Cardiac septum (tissue), 1 donor: Measurements from ENCODE around the gene NEDD4L. TPM values are rescaled to one million over a fixed set of nuclear protein-coding genes. Genes with fewer than 3 reads are reported as not detected.
"Not testable (repeated sequence)": the region's sequence is repeated elsewhere in the genome, so short reads cannot be mapped to it uniquely, and the experiment has no call there.

Experiments used
- DNase-seq: peaks from one replicate; pipeline ENCODE4 v3.0.0-alpha.2; 2020; ENCODE audit warnings: low spot score
- intact Hi-C: fragments of 100-400 bp; cut with DNase I; formaldehyde crosslinking; loops from one replicate; pipeline ENCODE4 v1.14.0; 2022
- total RNA-seq: library from RNA; stranded (reverse); fragmentation: NEBNext Ultra II Directional; extraction: Animal tissue kit (Norgen Biotek cat#: 25700); gene quantifications from one replicate; pipeline ENCODE4 v1.2.1, GENCODE V29; 2021
- donor health status: DM: no; HTN: no; CAD: no.

The NEDD4L gene
- total RNA-seq, 1 donor from 2014 or later: 49.3 TPM

GRCh38 chr18:58049000-58049688, 5.1 kb downstream of the NEDD4L start:
- intact Hi-C loops: no loop called here
- DNase-seq: no peak

GRCh38 chr18:58050963-58051362, 6.9 kb downstream of the NEDD4L start:
- intact Hi-C loops, DNase-seq: not testable (repeated sequence)

DNA sequence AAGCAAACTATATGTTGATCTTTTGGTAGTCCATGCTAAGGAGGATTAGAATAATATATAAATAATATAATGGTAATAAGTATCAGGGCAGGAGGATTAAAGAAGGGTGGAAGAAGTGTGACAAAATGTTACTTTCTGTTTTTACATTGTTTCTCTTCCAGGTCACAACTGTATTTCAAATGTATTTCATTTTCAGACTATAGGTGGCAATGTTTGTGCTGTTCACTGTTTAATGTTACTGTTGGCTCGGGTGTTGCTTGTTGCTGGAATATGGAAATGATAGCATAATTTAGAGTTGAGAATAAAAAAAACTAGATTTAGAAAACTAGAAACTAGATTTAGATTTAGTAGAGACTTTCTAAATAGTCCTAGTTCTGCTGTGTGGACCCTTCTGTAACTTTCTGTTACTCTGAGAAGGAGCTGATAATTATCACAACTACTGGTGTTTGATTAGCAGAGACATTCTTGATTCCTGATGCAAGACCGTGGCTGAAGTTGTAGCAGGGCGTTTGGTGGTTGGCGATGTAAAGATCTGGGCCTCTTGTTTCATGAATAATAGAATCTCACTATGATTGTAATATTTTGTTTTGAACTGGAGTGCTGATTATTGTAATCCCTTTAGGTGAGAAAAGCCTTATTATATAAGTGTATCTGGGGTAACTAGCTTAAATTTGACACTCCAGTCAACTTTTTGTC, 7.9 kb downstream of the NEDD4L start:
- intact Hi-C loops: no loop called here

DNA sequence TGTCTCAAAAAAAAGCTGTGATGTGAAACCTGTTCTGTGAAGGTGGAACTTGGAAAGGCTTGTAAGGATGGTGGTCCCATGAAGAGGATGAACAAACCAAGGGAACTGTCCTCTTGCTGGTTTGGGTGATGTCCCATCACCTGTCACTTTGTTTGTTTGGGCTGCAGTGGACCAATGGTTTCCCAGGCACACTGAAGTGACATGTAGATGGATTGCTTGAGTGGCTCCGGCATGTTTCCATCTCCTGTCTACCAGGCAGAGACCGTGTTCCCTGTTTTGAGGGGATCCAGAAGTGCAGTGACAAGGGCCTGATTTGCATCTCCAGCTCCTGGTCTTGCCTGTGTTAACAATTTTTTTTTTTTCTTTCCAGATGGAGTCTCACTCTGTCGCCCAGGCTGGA, 8.9 kb downstream of the NEDD4L start:
- intact Hi-C loops: no loop called here
- no peak for DNase-seq

More for the DNA sequence above, 7.9 kb downstream of the NEDD4L start:
- DNase-seq: no peak

DNA sequence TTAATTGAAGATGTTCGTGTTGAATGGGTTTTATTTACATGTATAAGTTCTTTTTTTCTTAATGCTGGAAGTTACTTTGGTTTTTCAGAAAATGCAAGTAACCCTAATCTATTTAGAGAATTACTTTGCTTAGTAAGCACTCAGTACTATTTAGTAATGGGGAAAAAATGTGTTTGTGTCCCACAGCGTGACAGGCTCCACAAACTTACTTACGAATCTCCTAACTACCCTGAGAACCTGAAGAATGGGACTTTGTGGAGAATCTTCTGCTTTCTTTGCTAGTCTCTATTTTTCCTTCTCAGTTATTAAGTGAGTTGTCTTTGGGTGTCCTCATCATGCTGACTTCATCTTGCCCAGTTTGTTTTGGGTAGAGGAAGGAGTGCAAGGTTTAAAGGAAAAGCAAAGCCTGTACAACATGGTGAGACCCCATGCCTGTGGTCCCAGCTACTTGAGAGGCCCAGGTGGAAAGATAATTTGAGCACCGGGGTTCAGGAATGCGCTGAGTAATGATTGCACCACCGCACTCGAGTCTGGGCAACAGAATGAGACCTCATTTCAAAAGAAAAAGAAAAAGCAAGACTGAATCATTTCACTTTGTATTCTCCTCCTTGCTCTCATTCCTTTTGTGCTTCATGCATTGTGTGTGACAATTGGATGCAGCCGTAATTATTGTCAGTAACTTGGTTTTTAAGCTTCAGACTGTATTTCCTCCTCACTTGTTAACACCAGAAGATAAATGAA, 10.2 kb downstream of the NEDD4L start:
- DNase-seq: no peak
- intact Hi-C loops: no loop called here

- intact Hi-C loops: no loop called here
- DNase-seq: no peak
Observed at GRCh38 chr18:58055890-58056558, 12.0 kb downstream of the NEDD4L start.

- DNase-seq: no peak
- intact Hi-C loops: no loop called here
Observed at GRCh38 chr18:58056852-58057251, 12.8 kb downstream of the NEDD4L start.

DNA sequence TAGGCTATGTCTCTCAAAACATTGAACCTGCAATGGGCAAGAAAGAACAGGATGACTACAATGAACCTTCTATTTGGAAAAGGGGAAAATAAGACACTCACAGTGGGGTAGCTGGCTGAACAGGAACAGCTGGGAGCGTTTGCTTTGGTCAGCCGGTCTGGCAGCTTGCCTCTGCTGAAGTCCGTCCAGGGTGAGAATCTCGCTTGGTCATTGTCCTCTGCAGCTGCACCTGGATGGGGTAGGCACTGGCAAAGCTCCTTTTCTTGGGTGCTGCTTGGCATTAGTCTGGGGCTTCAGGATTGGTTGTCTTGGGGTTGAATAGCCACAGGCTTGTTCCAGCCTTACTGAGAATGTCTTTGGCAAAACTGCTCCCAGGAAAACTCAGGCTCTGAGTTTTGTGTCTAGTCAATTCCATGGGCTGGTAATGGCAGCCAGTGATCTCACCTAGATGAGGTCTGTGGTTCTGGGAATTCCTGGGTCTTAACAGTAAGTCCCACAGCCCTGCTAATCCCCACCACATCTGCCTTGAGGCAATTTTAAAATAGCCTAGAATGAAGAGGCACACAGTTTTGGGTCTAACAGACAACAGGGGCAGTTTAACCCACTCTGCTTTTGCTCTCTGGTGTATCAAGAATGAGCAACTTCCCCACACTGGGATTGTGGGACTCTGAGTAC, 13.4 kb downstream of the NEDD4L start:
- no peak for DNase-seq
- intact Hi-C loops: no loop called here

GRCh38 chr18:58058720-58059119, 14.7 kb downstream of the NEDD4L start:
- intact Hi-C loops: no loop called here
- no peak for DNase-seq

GRCh38 chr18:58060254-58060653, 16.2 kb downstream of the NEDD4L start:
- no peak for DNase-seq
- intact Hi-C loops: no loop called here

DNA sequence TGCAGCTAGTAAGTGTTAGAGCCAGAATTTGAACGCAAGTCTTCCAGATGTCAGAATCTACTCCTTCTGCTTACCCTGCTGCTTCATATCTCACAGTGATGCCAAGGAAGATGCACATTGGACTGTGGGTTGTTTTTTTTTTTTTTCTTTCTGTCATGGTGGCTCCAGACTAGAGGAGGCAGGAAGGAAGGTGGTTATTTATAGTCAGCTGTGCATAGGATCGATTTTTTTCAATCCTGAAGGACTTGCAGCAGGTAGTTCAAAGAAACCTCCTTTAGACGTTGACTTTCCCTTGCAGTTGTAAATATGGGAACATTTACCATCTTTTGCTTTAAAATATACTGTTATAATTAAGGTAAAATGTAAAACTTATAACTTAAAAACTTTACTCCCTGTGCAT, 17.3 kb downstream of the NEDD4L start:
- intact Hi-C loops: no loop called here
- DNase-seq: no peak

DNA sequence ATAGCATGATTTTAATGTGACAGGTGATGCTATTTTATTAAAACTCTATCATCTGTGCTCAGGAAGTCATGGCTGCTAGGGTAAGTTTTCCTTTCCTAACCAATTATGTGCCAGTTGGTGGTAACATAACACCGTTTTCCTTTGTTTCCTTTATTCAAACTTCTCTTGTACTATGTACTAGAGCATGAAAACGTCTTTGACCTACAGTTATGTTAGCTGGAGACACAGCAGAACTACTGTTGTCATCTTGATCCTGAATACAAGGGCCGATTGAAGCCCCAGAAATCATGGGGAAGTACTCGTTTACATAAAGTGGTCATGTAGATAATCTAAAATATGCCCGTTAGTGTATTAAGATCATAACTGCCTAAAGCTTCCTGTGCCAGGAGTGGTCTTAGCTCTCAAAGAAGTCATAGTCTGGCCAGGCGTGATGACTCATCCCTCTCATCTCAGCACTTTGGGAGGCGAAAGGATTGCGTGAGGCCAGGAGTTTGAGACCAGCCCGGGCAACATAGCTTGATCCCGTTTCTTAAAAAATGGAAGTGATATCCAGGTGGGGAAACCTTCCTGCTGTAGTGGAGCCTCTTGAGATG, 20.5 kb downstream of the NEDD4L start:
- DNase-seq: no peak
- intact Hi-C loops: no loop called here

GRCh38 chr18:58065956-58066355, 21.9 kb downstream of the NEDD4L start:
- no peak for DNase-seq
- intact Hi-C loops: no loop called here

GRCh38 chr18:58067601-58068000, 23.6 kb downstream of the NEDD4L start:
- intact Hi-C loops: no loop called here
- no peak for DNase-seq

GRCh38 chr18:58069099-58069498, 25.1 kb downstream of the NEDD4L start:
- intact Hi-C loops: no loop called here
- no peak for DNase-seq

GRCh38 chr18:58069721-58070292, 25.8 kb downstream of the NEDD4L start:
- no peak for DNase-seq

GRCh38 chr18:58076052-58076451, 32.0 kb downstream of the NEDD4L start:
- DNase-seq: no peak
- intact Hi-C loops: no loop called here

More at GRCh38 chr18:58069721-58070292, 25.8 kb downstream of the NEDD4L start:
- intact Hi-C loops: no loop called here

DNA sequence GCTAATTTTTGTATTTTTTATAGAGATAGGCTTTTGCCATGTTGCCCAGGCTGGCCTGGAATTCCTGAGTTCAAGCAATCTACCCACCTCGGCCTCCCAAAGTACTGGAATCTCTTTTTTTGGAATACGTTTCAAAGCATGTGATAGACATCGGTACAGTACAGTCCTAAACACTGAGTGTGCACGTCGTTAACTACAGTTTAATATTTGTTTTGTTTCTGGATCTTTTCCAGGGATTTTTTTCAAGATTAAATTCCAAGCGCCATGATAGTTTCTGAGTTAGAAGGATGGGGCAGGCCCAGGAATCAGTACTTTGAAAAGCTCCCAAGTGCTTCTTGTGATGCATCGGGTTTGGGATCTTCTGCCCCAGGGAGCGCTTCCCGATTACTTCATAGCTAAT, 33.3 kb downstream of the NEDD4L start:
- intact Hi-C loops: no loop called here
- no peak for DNase-seq
